HepG2 (cell line): ENCODE results near the gene TAF8. TPM values are rescaled to one million over a fixed set of nuclear protein-coding genes. Genes with fewer than 3 reads are reported as not detected.

ENCODE experiments used
- ARID2 ChIP-seq: sonication (generic); formaldehyde crosslinking; IDR thresholded peaks from 2 replicates; pipeline ENCODE4 v1.8.1; 2022; ENCODE audit warnings: mild to moderate bottlenecking, missing genetic modification reagents, borderline replicate concordance
- CSRNP1 ChIP-seq: sonication (generic); formaldehyde crosslinking; IDR thresholded peaks from 2 replicates; pipeline ENCODE4 v1.8.1; 2023; ENCODE audit warnings: mild to moderate bottlenecking, missing genetic modification reagents
- MIER2 ChIP-seq: IDR thresholded peaks from 2 replicates; pipeline ENCODE4 v1.6.1; 2016; ENCODE audit warnings: missing biosample characterization, missing genetic modification reagents
- NAIF1 ChIP-seq: sonication (generic); formaldehyde crosslinking; IDR thresholded peaks from 2 replicates; pipeline ENCODE4 v1.5.0; 2020; ENCODE audit warnings: mild to moderate bottlenecking, missing genetic modification reagents, borderline replicate concordance
- PCBP2 ChIP-seq: fragments of 200-400 bp; formaldehyde crosslinking; optimal IDR thresholded peaks from 2 replicates; pipeline ENCODE3; 2018; ENCODE audit warnings: low read length, low read depth; ENCODE audit not compliant: poor library complexity, severe bottlenecking
- RBFOX2 ChIP-seq: fragments of 200-400 bp; formaldehyde crosslinking; IDR thresholded peaks from 2 replicates; pipeline ENCODE4 v1.6.1; 2017; ENCODE audit warnings: low read depth, mild to moderate bottlenecking, low read length
- RFX1 ChIP-seq: fragments of 450-650 bp; IDR thresholded peaks from 2 replicates; pipeline ENCODE4 v1.6.1; 2017
- SALL2 ChIP-seq: sonication (generic); formaldehyde crosslinking; IDR thresholded peaks from 2 replicates; pipeline ENCODE4 v1.8.1; 2023; ENCODE audit warnings: mild to moderate bottlenecking, missing genetic modification reagents, inconsistent platforms
- ZKSCAN1 ChIP-seq: fragments of 150-350 bp; IDR thresholded peaks from 2 replicates; pipeline ENCODE4 v1.6.1; 2014; ENCODE audit warnings: low read length
- ZMYM2 ChIP-seq: sonication (generic); formaldehyde crosslinking; IDR thresholded peaks from 2 replicates; pipeline ENCODE4 v1.8.0; 2022; ENCODE audit warnings: mild to moderate bottlenecking, missing genetic modification reagents
- ZNF274 ChIP-seq: sonication (generic); formaldehyde crosslinking; IDR thresholded peaks from 2 replicates; pipeline ENCODE4 v1.5.1; 2020; ENCODE audit warnings: mild to moderate bottlenecking, missing genetic modification reagents
- ZNF326 ChIP-seq: sonication (generic); formaldehyde crosslinking; IDR thresholded peaks from 2 replicates; pipeline ENCODE4 v1.4.0; 2020; ENCODE audit warnings: missing genetic modification reagents, borderline replicate concordance
- ZNF337 ChIP-seq: sonication (generic); formaldehyde crosslinking; IDR thresholded peaks from 2 replicates; pipeline ENCODE4 v1.5.1; 2020; ENCODE audit warnings: missing genetic modification reagents, low read depth, mild to moderate bottlenecking, borderline replicate concordance
- ZNF552 ChIP-seq: sonication (generic); formaldehyde crosslinking; IDR thresholded peaks from 2 replicates; pipeline ENCODE4 v1.9.0; 2022; ENCODE audit warnings: missing genetic modification reagents, mild to moderate bottlenecking, borderline replicate concordance
- ZNF562 ChIP-seq: sonication (generic); formaldehyde crosslinking; IDR thresholded peaks from 2 replicates; pipeline ENCODE4 v1.8.0; 2022; ENCODE audit warnings: missing genetic modification reagents, borderline replicate concordance
- ZNF616 ChIP-seq: sonication (generic); formaldehyde crosslinking; IDR thresholded peaks from 2 replicates; pipeline ENCODE4 v1.5.0; 2020; ENCODE audit warnings: low read depth, mild to moderate bottlenecking, missing genetic modification reagents
- ZNF790 ChIP-seq: sonication (generic); formaldehyde crosslinking; IDR thresholded peaks from 2 replicates; pipeline ENCODE4 v1.8.0; 2022; ENCODE audit warnings: missing genetic modification reagents, mild to moderate bottlenecking, borderline replicate concordance
- ZSCAN22 ChIP-seq: sonication (generic); formaldehyde crosslinking; IDR thresholded peaks from 2 replicates; pipeline ENCODE4 v1.4.0; 2020; ENCODE audit warnings: mild to moderate bottlenecking, missing genetic modification reagents
- polyA plus RNA-seq, 8 experiments: library from polyadenylated mRNA; depleted of rRNA in 3 of 8; stranded (reverse) in 7 of 8; unstranded in 1 of 8; fragments of >200 nt; fragmentation: Illumina TruSeq in 4 of 8; extraction: Trizol in 4 of 8; gene quantifications; 2 replicates each; pipeline versions ENCODE4 v1.2.1 to v1.2.3, GENCODE V29; 2011 to 2016; ENCODE audit warnings: low read depth in 4 of 8, missing spikeins in 1 of 8, mixed read lengths in 1 of 8; ENCODE audit not compliant: insufficient read depth in 1 of 8
- total RNA-seq, 5 experiments: library from RNA; depleted of rRNA; stranded (reverse); fragments of >200 nt; fragmentation: Illumina TruSeq; extraction: Trizol; gene quantifications; 2 replicates each; pipeline ENCODE4 v1.2.3, GENCODE V29; 2016; ENCODE audit warnings: low read depth in 1 of 5
- TF ChIP-seq, protein P1 (sequence below): sonication (generic); formaldehyde crosslinking; IDR thresholded peaks from 2 replicates; pipeline ENCODE4 v1.4.0; 2020; ENCODE audit warnings: missing genetic modification reagents, mild to moderate bottlenecking, borderline replicate concordance
- TF ChIP-seq, protein P2 (sequence below): sonication (generic); formaldehyde crosslinking; IDR thresholded peaks from 2 replicates; pipeline ENCODE4 v1.4.0; 2020; ENCODE audit warnings: missing genetic modification reagents
- TF ChIP-seq, protein P3 (sequence below): sonication (generic); formaldehyde crosslinking; IDR thresholded peaks from 2 replicates; pipeline ENCODE4 v1.5.0; 2020; ENCODE audit warnings: mild to moderate bottlenecking, missing genetic modification reagents

TAF8 gene
- total and polyA plus RNA-seq, 2 of the 13 experiments (the other 11 are each of a cell fraction or from before 2014, with no cell fraction given): 25.2 to 25.8 TPM

DNA sequence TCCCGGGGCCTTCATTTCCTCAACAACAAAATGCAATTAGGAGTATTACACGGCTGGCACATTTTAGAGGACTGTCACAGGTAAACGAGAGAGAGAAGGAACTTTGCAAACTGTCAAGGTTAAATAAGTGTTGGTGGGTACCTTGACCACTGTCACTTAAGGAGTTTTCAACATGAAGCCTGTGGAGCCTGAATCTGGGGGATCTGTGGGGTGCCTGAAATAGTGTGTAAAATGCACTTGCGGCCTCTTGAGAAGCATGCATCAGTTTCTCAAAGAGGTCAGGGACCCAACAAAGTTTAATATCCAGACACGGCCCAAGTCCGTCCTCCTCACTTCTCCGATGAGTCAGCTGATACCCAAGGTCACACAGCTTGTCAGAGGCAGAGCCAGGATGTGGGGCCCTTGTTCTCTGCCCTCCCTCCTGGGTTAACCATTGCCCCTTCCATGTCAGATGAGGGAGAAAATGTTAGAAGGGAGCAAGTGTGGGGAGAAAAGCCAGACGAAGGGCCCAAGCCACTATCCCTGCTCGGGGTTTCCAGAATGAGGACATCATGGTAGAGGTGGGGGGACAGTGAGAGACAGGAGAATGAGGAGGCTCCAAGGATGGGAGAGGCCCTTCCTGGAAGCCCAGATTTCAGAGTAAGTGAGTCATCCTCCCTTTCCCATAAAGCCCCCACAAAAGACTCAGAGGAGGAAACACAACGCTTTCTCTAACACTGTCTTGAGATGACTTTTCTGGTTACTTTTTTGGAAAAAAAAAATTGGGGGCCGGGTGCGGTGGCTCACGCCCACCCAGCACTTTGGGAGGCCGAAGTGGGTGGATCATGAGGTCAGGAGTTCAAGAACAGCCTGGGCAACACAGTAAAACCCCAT is 49.9 kb downstream of the TAF8 start (continued):
- TF ChIP-seq, protein P1, sequence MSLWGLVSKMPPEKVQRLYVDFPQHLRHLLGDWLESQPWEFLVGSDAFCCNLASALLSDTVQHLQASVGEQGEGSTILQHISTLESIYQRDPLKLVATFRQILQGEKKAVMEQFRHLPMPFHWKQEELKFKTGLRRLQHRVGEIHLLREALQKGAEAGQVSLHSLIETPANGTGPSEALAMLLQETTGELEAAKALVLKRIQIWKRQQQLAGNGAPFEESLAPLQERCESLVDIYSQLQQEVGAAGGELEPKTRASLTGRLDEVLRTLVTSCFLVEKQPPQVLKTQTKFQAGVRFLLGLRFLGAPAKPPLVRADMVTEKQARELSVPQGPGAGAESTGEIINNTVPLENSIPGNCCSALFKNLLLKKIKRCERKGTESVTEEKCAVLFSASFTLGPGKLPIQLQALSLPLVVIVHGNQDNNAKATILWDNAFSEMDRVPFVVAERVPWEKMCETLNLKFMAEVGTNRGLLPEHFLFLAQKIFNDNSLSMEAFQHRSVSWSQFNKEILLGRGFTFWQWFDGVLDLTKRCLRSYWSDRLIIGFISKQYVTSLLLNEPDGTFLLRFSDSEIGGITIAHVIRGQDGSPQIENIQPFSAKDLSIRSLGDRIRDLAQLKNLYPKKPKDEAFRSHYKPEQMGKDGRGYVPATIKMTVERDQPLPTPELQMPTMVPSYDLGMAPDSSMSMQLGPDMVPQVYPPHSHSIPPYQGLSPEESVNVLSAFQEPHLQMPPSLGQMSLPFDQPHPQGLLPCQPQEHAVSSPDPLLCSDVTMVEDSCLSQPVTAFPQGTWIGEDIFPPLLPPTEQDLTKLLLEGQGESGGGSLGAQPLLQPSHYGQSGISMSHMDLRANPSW (CRISPR knock-in tag): no peak
- no peak for TF ChIP-seq MIER2 (CRISPR knock-in tag)
- no peak for TF ChIP-seq ZNF552 (CRISPR knock-in tag)
- no peak for TF ChIP-seq ZNF337 (CRISPR knock-in tag)
- no peak for TF ChIP-seq ZMYM2 (CRISPR knock-in tag)
- TF ChIP-seq ZKSCAN1: no peak
- TF ChIP-seq, protein P2, sequence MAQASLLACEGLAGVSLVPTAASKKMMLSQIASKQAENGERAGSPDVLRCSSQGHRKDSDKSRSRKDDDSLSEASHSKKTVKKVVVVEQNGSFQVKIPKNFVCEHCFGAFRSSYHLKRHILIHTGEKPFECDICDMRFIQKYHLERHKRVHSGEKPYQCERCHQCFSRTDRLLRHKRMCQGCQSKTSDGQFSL (CRISPR knock-in tag): no peak
- no peak for TF ChIP-seq ZNF562 (CRISPR knock-in tag)
- no peak for TF ChIP-seq NAIF1 (CRISPR knock-in tag)
- no peak for TF ChIP-seq ARID2 (CRISPR knock-in tag)
- TF ChIP-seq ZNF616 (CRISPR knock-in tag): no peak
- TF ChIP-seq ZNF274: no peak
- TF ChIP-seq, protein P3, sequence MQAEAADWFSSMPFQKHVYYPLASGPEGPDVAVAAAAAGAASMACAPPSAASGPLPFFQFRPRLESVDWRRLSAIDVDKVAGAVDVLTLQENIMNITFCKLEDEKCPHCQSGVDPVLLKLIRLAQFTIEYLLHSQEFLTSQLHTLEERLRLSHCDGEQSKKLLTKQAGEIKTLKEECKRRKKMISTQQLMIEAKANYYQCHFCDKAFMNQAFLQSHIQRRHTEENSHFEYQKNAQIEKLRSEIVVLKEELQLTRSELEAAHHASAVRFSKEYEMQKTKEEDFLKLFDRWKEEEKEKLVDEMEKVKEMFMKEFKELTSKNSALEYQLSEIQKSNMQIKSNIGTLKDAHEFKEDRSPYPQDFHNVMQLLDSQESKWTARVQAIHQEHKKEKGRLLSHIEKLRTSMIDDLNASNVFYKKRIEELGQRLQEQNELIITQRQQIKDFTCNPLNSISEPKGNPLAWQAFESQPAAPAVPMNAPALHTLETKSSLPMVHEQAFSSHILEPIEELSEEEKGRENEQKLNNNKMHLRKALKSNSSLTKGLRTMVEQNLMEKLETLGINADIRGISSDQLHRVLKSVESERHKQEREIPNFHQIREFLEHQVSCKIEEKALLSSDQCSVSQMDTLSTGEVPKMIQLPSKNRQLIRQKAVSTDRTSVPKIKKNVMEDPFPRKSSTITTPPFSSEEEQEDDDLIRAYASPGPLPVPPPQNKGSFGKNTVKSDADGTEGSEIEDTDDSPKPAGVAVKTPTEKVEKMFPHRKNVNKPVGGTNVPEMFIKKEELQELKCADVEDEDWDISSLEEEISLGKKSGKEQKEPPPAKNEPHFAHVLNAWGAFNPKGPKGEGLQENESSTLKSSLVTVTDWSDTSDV: no peak
- no peak for TF ChIP-seq ZSCAN22
- no peak for TF ChIP-seq ZNF326 (CRISPR knock-in tag)
- TF ChIP-seq RBFOX2: no peak
- no peak for TF ChIP-seq RFX1
- TF ChIP-seq PCBP2: no peak
- TF ChIP-seq ZNF790 (CRISPR knock-in tag): no peak
- no peak for TF ChIP-seq SALL2 (CRISPR knock-in tag)
- TF ChIP-seq CSRNP1: no peak
